GM18499 (cell line): ENCODE measurements around the gene TAF11L3.
"Not testable (repeated sequence)": the region's sequence is repeated elsewhere in the genome, so short reads cannot be mapped to it uniquely, and the experiment has no call there.

Source experiments
- ATAC-seq: cut with Tn5 transposase; IDR thresholded peaks from one replicate; pipeline ENCODE4 v1.9.1; 2021; ENCODE audit warnings: moderate number of reproducible peaks; ENCODE audit not compliant: insufficient read depth, unreplicated experiment

TAF11L3 gene

GRCh38 chr5:17518067-17518466, at the start of gene TAF11L3:
Gene TAF11L3, plus strand, starts transcription at chr5:17518367.
- ATAC-seq: not testable (repeated sequence)

GRCh38 chr5:17470064-17470463, 48.1 kb upstream of the TAF11L3 start:
- ATAC-seq: no peak

- ATAC-seq: not testable (repeated sequence)
Measured at GRCh38 chr5:17475064-17475463, 43.1 kb upstream of the TAF11L3 start.

- no peak for ATAC-seq
Measured at GRCh38 chr5:17477043-17477442, 41.1 kb upstream of the TAF11L3 start.

GRCh38 chr5:17477573-17478265, 40.4 kb upstream of the TAF11L3 start:
- no peak for ATAC-seq

GRCh38 chr5:17481378-17481777, 36.8 kb upstream of the TAF11L3 start:
- no peak for ATAC-seq

GRCh38 chr5:17482790-17483189, 35.4 kb upstream of the TAF11L3 start:
- no peak for ATAC-seq

- ATAC-seq: not testable (repeated sequence)
Measured at GRCh38 chr5:17486464-17487173, 31.5 kb upstream of the TAF11L3 start.

- ATAC-seq: no peak
Measured at GRCh38 chr5:17487174-17487512, 31.0 kb upstream of the TAF11L3 start.

- not testable (repeated sequence) for ATAC-seq
Measured at GRCh38 chr5:17491257-17491656, 26.9 kb upstream of the TAF11L3 start.

GRCh38 chr5:17492770-17493169, 25.4 kb upstream of the TAF11L3 start:
- no peak for ATAC-seq

GRCh38 chr5:17497446-17497845, 20.7 kb upstream of the TAF11L3 start:
- no peak for ATAC-seq

- not testable (repeated sequence) for ATAC-seq
Measured at GRCh38 chr5:17497931-17498330, 20.2 kb upstream of the TAF11L3 start, which contains the start of gene TAF11L2. Gene TAF11L2, plus strand, starts transcription at chr5:17498231.

GRCh38 chr5:17511775-17512325, 6.3 kb upstream of the TAF11L3 start:
- ATAC-seq: no peak

- ATAC-seq: not testable (repeated sequence)
Measured at GRCh38 chr5:17517526-17517925, 641 bp upstream of the TAF11L3 start.

- not testable (repeated sequence) for ATAC-seq
Measured at GRCh38 chr5:17519508-17519907, 1.3 kb downstream of the TAF11L3 start.

GRCh38 chr5:17521501-17521900, 3.3 kb downstream of the TAF11L3 start, which contains the start of gene TAF11L4:
Gene TAF11L4, plus strand, starts transcription at chr5:17521801.
- not testable (repeated sequence) for ATAC-seq

- not testable (repeated sequence) for ATAC-seq
Measured at GRCh38 chr5:17524935-17525334, 6.8 kb downstream of the TAF11L3 start, which contains the start of gene TAF11L5. Gene TAF11L5, plus strand, starts transcription at chr5:17525235.

- ATAC-seq: not testable (repeated sequence)
Measured at GRCh38 chr5:17526504-17526903, 8.3 kb downstream of the TAF11L3 start.

- ATAC-seq: not testable (repeated sequence)
Measured at GRCh38 chr5:17528369-17528768, 10.2 kb downstream of the TAF11L3 start, which contains the start of gene TAF11L6. Gene TAF11L6, plus strand, starts transcription at chr5:17528669.
